NCI-H187 (cell line): Measurements from ENCODE around the gene HDAC4.

Experiments used
- DNase-seq, 2 experiments: peaks; one replicate each; lab custom pipeline; 2025; lab: John Stamatoyannopoulos, UW

Gene HDAC4

DNA sequence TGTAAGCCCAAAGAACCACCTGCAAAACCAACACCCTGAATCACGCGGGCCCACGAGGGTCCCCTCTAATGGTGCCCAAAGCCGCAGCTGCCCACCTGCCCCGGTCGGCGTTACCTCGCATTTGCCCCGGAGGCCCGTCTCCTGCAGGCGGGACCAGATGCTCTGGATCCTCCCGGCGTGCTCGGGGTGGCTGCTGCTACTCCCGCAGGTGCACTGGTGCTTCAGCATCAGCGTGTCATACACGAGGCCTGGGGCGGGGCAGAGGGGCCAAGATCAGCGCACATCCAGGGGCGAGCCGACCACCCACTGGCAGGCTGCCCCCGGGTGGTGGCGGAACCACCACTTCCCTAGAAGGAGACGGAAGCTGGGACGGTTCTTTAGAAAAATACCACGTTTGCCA lies 292.9 kb downstream of the HDAC4 start:
- DNase-seq, result no peak

DNA sequence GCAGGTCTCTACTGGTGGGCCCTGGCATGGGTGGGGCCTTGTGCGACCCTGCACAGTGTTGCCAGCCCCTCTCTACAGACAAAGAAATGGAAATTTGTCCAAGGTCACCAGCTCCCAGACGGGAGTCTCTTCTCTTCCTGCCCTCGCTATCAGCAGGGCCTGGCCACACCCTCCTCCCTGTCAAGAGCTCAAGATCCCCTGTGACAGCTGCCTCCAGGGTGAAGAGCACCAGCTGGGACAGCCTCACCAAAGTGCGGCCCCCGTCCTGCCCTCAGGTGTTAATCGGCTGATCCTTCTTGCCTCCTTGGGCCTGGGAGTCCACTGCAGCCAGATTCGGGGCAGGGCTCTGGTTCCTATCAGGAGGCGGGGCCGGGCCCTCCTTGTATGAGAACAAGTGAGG lies 293.9 kb downstream of the HDAC4 start:
- DNase-seq, result no peak

- no peak for DNase-seq
Measured at GRCh38 chr2:239106314-239106908, 294.4 kb downstream of the HDAC4 start.

DNA sequence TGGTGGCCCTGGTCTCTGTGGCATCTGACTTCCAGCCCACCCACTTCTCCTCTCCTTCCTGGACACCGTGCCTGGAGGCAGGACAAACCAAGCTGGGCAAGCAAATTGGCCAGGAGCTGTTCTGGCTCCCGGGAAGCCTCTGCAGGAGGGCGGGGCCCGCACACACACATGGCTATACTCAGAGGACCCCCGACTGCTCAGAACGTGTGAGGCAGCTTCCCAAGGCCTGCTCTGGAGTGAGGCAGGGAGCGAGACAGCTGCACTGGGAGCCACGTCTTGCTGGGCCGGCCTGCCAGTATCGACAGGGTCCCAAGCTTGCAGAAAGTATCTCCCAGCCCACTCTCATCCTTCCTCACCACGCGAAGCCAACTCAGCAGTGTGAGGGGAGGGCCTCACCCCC lies 295.6 kb downstream of the HDAC4 start:
- no peak for DNase-seq

GRCh38 chr2:239104800-239105199 lies 296.0 kb downstream of the HDAC4 start:
- DNase-seq, result no peak

GRCh38 chr2:239103125-239104098 lies 297.4 kb downstream of the HDAC4 start:
- no peak for DNase-seq

DNA sequence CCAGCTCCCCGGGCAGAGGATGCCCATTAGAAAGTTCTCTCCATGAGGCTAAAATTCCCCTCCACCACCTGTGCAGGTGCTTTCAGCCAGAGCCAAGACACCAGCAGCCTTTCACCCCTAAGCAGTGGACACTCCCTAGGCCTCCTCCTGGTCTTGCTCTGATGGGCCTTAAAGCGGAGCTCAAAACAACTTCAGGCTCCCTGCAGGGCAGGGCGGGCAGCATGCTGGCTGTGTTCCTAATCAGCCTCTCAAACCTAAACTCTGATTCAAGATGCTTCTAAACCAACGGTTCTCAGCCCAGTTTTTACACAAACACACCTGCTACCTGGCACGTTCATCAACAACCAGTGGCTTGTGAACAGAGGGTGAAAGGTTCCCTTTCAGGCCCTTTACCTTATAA lies 298.6 kb downstream of the HDAC4 start:
- no peak for DNase-seq

- DNase-seq, result no peak
Measured at GRCh38 chr2:239101807-239102206, 299.0 kb downstream of the HDAC4 start.

DNA sequence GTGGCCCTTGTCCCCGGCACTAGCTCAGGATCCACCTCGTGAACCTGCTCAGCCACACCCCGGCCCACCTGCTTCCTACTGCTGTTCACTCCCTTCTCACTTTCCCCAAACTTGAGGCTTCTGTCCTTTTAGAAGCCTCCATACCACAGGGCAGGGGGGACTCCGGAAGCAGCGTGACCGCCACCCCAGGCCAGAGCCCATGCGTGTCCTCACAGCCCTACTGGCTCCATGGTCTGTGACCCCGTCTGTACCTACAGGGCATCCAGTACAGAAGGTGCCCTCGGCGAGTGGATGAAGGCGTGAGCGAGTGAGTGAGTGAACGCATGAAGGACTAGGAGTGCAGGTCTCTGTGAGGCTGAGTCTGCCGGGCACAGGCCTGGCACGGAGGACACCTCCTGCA lies 299.7 kb downstream of the HDAC4 start:
- DNase-seq, result no peak

DNA sequence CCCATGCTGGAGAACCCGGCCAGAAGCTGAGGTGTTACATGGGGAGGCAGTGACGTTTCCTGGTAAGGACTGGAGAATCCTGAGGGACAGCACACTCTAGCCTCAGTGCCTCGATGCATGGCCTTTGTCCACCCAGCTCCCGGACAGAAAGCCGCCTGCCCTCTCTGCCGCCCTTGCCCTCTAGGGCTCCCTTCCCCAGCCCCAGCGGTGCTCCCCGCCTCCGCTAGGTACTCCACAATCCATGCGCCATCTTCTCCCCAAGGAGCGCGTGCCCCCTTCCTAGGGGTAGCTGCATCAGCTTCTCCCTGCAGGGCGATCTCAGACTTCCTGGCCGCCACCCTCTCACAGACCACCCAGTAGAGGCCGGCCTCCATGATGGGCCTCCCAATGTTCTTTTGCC lies 301.3 kb downstream of the HDAC4 start:
- no peak for DNase-seq

DNA sequence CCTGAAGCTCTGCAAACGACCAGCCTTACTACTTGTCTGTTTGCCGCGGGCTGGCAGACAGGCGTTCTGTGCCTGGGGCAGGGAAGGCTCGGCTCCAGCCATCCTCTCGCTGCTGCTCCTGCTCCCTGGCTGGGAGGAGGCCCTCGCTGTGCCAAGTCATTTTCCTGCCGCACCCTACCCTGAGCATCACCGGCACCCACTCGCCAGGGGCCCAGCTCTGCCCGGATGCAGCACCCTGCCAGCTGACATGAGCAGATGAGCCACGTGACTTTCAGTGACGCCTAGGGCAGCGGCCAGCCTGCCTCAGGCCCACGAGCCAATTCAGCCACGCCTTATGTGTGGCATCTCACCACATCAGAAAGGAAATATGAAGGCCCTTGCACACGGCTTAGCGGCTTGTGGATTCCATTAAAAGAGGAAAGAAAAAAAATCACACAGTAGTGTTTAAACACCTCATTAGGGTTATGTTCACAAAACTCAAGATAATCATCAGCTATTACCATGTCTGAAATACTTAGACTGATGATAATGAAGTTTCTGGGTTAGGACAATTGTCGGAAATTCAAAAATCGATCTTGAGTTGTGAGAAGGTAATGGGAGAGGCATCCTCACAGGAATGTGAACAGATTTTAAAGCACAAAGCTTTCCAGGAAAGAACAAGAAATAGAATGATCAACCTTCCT lies 302.4 kb downstream of the HDAC4 start:
- DNase-seq, result no peak

DNA sequence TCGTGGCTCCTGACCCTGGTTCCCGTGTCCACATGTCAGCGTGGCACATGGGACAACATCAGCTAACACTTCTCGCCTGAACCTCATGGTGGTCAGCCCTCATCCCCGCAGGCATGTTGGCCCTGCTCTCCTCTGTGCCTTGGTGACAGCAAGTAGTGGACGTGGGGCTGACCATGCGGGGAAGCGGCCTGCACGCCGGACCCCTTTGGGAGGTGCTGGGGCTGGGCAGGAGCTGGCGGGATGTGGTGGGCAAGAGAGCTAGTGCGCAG lies 303.5 kb downstream of the HDAC4 start:
- DNase-seq, result no peak

GRCh38 chr2:239096676-239097427 lies 304.0 kb downstream of the HDAC4 start:
- DNase-seq, result no peak

DNA sequence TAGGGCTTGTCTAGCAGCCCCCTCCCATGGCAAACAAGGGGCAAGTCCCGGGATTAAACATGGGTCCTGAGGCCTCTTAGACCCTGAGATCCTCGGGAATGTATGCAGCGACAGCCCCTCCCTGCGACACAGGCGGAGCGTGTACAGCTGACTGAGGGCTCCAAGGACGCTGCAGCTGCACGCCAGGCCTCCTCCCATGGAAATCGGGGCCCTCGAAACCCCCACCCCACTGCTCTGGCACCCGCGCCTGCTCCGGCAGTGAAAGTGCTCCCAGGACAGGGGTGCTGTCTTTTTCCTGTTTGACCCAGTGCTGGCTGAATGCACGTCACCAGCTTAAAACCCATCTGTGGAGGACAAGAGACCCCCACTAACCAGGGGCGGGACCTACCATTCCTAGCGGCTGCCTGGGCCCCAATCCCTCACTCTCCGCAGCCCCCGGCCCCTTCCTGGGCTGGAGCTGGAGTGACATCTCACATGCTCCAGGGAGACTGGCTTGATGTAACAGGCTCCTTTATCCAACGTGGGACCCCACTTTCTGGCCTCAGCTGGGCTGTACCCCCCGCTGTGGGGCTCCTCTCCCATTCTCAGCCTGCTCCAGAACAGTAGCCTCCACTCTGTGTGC lies 305.2 kb downstream of the HDAC4 start:
- DNase-seq, result no peak

GRCh38 chr2:239094867-239095266 lies 306.0 kb downstream of the HDAC4 start:
- no peak for DNase-seq

DNA sequence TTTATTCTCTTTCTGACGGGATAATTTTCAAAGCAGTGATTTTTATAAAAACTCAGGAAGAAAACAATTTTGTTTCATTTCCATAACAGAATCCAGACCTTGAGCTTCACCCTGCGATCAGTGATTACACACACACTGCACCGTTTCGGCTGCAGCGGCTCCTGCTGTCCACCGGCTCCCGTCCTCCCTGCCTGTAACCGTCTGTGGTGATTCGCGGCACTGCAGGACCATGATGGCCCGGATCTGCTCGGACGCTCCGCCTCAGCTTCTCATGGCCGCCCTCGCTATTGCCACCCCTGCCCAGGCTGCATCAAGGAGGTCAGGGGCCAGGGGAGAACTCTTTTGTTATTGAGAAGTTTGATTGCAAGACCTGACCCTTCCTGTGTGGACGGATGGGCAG lies 306.9 kb downstream of the HDAC4 start:
- DNase-seq, result no peak

DNA sequence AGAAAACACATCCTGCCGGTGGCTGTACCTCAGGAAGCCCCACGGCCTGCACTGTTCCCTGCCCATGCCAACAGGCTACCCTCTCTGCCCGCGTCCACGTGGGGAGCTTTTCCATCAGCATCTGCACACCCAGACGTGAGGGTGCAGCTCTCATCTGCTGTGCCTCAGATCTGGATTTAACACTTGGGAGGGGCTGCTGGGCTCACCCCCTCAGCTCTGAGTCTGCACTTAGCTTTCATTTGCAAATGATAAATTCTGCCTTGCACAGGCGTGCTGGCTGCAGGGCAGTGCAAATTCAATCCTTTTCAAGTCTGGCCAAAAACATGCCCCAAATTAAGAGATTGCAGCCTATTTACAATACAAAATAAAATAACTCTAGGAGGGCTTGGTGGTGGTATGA lies 307.3 kb downstream of the HDAC4 start:
- no peak for DNase-seq

GRCh38 chr2:239092571-239093294 lies 308.1 kb downstream of the HDAC4 start:
- DNase-seq, result no peak

- DNase-seq, result no peak
Measured at GRCh38 chr2:239089884-239090283, 310.9 kb downstream of the HDAC4 start.

- no peak for DNase-seq
Measured at GRCh38 chr2:239087046-239087710, 313.6 kb downstream of the HDAC4 start.
